Stimulated activated CD8-positive, alpha-beta memory T cell treated with anti-CD3 and anti-CD28 coated beads, Interleukin-2, amount 100 ng/mL, for 1 hour (primary cell): ENCODE measurements around the gene CYBRD1.

Source experiments
- DNase-seq, 2 donors: peaks; one replicate each; pipeline ENCODE4 v3.0.0-alpha.2; 2020; ENCODE audit warnings: low read depth in 2 of 2

Gene CYBRD1

DNA sequence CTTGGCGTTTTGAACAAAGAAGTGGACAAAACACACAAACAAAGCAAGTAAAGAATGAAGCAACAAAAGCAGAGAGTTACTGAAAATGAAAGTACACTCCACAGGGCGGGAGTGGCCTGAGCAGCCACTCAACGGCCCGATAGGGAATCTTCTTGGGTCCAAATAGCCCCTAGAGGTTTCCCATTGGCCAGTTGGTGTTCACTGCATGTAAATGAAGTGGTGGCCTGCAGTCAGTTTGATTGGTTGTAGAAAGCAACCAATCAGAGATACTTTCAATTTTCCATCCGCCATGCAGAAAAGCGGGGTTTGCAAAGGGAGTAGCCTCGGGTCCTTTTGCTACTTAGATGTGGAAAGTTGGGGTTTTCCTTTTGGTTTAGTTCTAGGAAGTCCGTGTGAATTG, 31.6 kb downstream of the CYBRD1 start:
- DNase-seq, result no peak

DNA sequence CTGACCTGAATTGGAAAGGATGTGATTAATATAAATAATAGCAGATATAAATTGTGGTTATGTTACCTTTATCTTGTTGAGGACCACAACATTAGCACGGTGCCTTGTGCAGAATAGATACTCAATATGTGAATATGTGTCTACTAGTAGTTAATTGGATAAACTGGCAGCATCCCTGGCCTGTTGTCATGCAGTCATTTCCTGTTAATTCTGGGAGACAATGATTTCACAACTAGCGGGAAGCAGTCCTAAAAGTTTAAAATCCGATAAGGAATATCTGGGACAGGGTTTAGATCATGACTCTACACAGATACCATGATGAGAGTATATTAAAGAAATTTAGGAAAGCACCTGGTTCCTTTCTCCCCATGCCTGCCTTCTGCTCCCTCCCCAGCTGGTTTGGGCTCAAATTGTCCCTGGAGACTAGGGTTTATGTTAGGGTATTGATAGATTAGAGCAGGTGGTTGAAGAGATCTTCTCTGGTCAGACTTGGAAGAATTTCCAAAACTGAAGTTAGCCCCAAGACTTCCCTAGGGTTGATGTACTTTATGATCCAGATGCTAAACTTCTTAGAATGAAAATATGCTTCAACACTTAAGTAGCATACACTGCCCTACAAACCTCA, 32.8 kb downstream of the CYBRD1 start:
- no peak for DNase-seq

- DNase-seq, result no peak
Measured at GRCh38 chr2:171557363-171557762, 35.1 kb downstream of the CYBRD1 start.

DNA sequence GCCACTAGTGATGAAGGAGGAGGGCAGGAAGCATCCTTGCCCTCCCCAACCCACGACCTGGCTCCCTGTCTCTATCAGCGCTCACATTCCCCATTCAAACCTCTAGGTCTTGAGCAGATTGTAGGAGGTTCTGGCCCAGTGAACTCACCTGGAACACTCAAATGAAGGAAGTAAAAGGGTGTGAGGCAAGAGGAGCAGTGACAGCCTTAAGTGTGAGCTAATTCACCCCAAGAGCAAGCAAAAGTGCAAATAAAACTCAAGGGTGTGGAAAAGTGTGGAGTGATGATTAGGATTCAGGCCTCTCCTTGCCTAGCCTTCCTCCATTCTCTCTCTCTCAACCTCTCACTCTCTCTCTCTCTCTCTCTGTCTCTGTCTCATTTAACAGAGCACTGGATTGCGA, 41.0 kb downstream of the CYBRD1 start:
- DNase-seq, result no peak

GRCh38 chr2:171564463-171564862, 42.2 kb downstream of the CYBRD1 start:
- no peak for DNase-seq

DNA sequence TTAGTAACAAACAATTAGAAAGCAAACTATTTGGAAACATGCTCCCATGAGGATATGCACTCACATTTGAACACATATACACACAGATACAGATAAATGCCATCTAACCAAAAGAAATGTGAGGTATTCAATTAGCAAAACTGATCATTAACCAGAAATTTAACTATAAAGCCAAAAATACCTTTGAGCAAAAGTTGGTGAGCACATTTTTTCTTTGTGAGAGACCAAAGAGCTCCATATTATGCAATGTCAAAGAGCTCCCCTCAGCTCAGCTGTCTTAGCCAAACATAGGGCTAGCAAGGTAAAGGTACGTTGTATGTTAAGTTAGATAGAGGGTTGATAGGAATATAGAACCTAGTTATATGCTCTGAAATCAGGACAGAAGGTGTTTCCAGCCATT, 43.8 kb downstream of the CYBRD1 start:
- no peak for DNase-seq

GRCh38 chr2:171566753-171567152, 44.5 kb downstream of the CYBRD1 start:
- no peak for DNase-seq

DNA sequence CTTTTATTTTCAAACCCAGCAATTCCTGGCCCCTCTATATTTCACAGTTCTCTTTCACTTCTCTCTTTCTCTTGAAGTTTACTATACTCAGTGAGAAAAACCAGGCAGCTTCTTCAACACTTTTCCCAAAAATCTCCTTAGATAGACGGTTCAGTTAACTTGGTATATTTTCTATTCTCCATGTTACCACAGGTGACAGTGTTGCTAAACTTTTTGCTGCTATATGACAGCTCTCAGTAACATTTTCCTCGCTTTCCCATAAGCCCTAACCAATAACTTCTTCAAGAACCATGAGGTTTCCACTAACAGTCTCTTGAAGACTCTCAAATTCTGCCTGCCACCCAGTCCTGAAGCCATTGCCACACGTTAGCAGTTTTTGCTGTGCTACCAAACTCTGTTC, 45.8 kb downstream of the CYBRD1 start:
- no peak for DNase-seq

DNA sequence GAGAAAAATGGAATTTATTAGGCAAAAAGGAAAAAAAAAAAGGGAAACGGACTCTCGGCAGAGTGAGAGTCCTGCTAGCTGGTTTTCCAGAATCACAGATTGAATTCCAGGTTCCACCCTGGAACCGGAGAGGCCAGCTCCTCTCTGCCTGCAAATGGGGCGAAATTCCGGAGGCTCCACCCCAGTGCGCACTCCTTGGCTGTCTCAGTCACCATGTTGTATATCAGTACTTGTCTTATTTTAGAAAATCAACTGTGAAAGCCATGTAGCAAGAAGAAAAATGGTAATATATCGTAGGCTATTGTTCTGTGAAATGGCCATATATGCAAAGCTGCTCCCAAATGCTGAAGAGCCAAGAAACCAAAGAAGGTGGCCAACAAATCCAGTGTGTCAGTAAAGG, 49.4 kb downstream of the CYBRD1 start:
- DNase-seq, result no peak

GRCh38 chr2:171574149-171574795, 52.0 kb downstream of the CYBRD1 start:
- DNase-seq, result peak; percentile 62 to 64

DNA sequence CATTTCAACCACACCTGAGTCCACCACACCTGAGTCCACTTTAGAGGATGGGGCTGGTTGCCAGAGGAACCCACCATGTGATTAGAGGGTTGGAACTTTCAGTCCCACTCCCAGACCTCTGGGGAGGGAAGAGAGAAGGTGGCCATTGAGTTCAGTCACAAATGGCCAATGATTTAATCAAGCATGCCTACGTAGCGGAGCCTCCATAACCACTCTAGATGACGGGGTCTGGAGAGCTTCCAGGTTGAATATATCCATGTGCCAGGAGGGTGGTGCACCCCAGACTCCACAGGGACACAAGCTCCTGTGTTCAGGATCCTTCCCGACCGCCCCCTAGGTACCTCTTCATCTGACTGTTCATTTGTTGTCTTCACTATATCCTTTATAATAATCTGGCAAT, 53.3 kb downstream of the CYBRD1 start:
- no peak for DNase-seq

DNA sequence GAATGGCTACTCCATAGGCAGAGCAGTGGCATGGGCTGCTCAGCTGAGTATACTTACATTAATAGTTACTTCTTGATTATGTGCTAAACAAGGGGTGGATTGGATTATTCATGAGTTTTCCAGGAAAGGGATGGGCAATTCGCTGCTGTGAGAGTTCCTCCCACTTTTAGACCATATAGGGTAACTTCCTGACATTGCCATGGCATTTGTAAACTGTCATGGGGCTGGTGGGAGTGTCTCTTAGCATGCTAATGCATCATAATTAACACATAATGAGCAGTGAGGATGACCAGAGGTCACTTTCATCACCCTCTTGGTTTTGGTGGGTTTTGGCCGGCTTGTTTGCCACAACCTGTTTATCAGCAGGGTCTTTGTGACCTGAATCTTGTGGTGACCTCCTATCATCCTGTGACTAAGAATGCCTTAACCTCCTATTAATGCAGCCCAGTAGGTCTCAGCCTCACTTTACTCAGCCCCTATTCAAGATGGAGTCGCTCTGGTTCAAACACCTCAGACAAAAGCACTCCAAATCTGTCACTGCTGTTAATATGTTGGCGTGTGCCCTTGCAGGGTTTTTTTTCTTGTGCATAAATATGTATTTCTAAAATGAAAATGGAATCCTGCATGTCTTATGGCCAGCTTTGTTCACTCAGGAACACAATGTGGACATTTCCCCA, 56.0 kb downstream of the CYBRD1 start:
- no peak for DNase-seq

DNA sequence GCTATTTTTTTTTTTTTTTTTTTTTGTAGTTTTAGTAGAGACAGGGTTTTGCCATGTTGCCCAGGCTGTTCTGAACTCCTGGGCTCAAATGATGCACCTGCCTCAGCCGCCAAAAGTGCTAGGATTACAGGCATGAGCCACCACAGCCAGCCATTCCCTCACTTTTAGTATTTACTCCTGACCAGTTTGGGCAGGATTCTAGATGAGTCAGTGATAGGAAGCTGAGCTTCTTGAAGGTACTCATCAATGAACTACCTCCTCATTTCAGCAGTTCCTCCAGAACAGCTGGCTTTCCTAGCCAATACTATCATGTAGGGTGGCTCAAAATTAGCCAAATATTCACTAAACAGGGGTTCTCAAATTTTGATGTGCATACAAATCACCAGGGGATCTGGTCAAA, 57.2 kb downstream of the CYBRD1 start:
- DNase-seq, result no peak

DNA sequence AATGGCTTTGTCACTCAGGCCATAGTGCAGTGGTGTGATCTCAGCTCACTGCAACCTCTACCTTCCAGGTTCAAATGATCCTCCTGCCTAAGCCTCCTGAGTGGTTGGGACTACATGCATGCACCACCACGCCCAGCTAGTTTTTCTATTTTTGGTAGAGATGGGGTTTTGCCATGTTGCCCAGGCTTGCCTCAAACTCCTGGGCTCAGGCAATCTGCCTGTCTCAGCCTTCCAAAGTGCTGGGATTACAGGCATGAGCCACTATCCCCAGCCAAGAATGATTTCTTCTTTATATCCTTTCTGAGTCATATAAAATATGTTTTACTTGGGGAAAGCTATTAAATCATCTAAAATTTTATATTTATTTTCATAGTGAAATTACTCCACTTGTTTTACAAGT, 61.3 kb downstream of the CYBRD1 start:
- no peak for DNase-seq

DNA sequence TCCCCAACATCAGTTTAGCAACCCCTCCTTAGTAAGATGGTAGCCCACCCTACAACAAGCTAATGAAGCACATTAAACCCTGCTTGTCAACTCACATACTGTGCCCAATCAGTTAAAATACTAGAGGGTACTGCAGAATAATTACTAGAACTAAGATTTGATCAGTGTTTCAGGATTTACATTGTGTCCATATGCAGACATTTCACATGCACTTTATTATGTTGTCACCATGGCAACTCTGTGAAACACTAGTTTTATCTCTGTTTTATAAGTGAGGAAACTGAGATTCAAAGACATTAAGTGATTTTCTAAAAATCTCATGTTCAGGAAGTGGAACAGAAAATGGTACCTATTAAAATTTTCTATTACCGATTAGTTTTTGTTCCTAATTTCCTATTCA, 61.7 kb downstream of the CYBRD1 start:
- DNase-seq, result no peak

DNA sequence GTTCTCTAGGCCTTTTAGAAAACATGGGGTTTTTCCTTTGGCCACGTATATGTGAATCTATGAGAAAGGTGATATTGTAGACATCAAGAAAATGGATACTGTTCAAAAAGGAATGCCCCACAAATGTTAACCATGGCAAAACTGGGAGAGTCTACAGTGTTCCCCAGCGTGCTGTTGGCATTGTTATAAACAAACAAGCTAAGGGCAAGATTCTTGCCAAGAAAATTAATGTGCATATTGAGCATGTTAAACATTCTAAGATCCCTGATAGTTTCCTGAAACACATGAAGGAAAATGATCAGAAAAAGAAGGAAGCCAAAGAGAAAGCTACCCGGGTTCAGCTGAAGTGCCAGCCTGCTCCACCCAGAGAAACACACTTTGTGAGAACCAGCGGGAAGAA, 64.9 kb downstream of the CYBRD1 start:
- no peak for DNase-seq

GRCh38 chr2:171587567-171587966, 65.3 kb downstream of the CYBRD1 start:
- no peak for DNase-seq

DNA sequence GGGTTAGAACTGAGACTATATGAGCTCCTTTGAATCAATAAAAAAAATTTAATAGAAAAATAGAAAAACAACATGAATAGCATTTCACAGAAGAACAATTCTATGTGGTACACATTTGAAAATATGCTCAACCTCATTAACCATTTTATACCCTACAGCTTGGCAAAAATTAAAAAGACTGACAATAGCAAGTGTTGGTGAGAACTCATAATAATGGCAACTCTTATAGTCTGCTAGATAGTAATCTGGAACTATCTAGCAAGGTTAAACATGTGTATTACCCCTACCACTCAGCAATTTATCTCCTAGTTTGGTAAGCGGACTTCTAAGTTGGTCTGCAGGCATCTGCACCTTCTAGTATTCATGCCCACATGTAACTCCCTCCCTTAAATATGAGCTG, 67.8 kb downstream of the CYBRD1 start:
- no peak for DNase-seq

GRCh38 chr2:171592036-171592555, 69.8 kb downstream of the CYBRD1 start:
- no peak for DNase-seq

DNA sequence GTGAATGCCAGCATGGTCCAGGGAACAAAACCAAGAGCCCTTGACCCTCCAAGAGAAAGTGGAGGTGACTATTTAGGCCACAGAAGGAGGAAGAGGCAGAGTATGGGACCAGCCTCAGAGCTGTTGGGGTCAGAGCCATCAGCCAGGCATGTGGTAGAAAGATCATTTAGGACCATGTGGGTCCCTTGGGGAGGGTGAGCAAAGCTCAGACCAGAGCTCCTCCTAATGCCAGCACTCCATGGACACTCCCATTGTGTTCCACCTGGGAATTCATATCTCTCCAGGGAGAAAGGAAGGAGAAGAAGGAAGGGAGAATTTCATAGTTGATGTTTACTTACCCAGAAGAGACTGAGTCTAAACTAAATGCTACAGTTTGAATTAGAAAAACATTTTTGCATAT, 73.2 kb downstream of the CYBRD1 start:
- DNase-seq, result no peak

DNA sequence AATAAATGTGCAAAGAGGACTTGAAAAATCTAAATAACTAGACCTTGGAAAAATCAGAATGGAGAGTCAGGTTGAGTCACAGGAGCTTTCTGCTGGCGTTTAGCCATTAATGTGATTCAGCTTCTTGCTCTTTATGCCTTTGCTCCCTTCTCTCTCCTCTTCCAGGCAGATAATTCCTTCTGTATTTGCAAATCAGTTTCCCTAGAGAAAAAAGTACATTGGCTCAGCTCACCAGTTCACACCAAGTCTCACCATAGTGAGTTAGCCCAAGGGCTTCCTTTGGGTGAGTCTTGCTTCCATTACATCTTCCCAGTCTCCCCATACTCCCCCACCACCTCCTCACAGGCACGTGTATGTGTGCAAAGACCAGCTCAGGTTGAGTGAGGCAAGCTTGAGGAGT, 73.6 kb downstream of the CYBRD1 start:
- no peak for DNase-seq

- DNase-seq, result peak in 1 of 2 donors; percentile 6
Measured at GRCh38 chr2:171598713-171599319, 76.5 kb downstream of the CYBRD1 start.

DNA sequence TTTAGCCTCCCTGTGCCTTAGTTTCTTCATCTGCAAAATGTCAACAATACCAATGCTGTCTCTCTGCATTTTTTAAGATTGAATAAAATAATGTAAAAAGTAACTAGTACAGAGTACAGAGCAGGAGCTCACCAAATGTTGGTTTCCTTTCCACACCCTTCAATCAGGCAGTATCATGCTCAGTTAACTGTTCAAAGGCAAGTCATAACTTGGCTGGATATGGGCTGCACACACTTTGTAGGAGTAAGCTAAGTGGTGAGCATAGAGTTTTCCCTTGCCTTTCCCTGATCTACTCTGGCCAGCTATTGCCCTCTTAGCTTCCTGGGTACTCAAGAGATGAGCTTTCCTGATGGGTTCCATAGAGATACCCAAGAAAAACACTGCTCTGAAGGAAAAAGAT, 77.9 kb downstream of the CYBRD1 start:
- no peak for DNase-seq
